Measurements from ENCODE around the gene IL34.
"Not testable (repeated sequence)": the region's sequence is repeated elsewhere in the genome, so short reads cannot be mapped to it uniquely, and the experiment has no call there.

Gene IL34

GRCh38 chr16:70656712-70657263, 10.4 kb downstream of the IL34 start:
- in situ Hi-C loops (cut with MboI; ENCODE audit: low sequenced_read_pairs), result no loop called here

- in situ Hi-C loops (cut with MboI; ENCODE audit: low sequenced_read_pairs), result no loop called here
Measured at GRCh38 chr16:70657956-70658355, 11.6 kb downstream of the IL34 start.

GRCh38 chr16:70658921-70659320, 12.6 kb downstream of the IL34 start:
- in situ Hi-C loops (cut with MboI; ENCODE audit: low sequenced_read_pairs), result no loop called here

DNA sequence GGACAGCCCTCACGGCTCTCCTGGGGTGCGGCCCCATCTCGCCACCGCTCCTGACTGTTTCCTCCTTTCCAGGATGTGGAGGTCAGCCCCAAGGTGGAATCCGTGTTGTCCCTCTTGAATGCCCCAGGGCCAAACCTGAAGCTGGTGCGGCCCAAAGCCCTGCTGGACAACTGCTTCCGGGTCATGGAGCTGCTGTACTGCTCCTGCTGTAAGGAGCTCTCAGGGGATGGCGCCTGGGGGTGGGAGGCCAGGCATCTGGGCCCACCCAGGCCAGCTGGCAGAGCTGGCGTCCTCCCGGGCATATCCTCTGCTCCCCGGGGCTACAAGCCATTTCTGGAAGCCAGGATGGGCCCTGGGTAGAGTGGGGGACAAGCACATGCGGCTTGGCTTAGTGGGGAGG, 13.2 kb downstream of the IL34 start:
- in situ Hi-C loops (cut with MboI; ENCODE audit: low sequenced_read_pairs), result no loop called here

- in situ Hi-C loops (cut with MboI; ENCODE audit: low sequenced_read_pairs), result no loop called here
Measured at GRCh38 chr16:70659953-70660671, 13.8 kb downstream of the IL34 start.

DNA sequence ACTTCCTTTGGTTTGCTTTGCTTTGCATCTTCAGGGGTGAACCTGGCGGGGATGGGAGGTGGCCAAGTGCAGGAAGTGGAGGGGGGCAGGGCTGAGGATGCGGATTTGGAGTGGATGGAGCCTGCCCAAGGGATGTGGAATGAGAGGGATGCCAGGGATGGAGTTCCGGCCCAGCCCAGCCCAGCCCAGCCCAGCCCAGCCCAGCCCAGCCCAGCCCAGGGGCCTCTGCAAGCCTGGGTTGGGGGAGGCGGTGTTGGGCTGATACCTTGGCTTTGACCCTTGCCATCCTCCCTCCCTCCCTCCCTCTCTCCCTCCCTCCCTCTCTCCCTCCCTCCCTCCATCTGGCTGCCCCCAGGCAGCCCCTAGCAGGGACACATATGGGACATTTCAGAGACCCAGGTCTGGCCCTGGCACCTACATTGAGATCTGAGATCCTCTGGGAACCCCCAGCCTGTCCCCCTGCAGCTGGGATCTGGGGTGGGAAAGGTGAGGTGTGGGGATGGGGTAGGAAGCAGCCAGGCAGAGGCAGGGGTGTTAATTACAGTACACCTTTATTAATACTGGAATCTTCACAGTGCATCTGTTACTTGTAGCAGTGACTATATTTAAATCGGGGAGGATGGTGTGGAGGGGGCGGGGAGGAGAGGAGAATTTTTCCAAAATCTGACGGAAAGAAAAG, 14.5 kb downstream of the IL34 start:
- in situ Hi-C loops (cut with MboI; ENCODE audit: low sequenced_read_pairs), result no loop called here

- in situ Hi-C loops (cut with MboI; ENCODE audit: low sequenced_read_pairs), result no loop called here
Measured at GRCh38 chr16:70661534-70661917, 15.2 kb downstream of the IL34 start.

- in situ Hi-C loops (cut with MboI; ENCODE audit: low sequenced_read_pairs), result no loop called here
Measured at GRCh38 chr16:70661918-70662641, 15.7 kb downstream of the IL34 start.

GRCh38 chr16:70662991-70663523, 16.7 kb downstream of the IL34 start:
- in situ Hi-C loops (cut with MboI; ENCODE audit: low sequenced_read_pairs), result no loop called here

DNA sequence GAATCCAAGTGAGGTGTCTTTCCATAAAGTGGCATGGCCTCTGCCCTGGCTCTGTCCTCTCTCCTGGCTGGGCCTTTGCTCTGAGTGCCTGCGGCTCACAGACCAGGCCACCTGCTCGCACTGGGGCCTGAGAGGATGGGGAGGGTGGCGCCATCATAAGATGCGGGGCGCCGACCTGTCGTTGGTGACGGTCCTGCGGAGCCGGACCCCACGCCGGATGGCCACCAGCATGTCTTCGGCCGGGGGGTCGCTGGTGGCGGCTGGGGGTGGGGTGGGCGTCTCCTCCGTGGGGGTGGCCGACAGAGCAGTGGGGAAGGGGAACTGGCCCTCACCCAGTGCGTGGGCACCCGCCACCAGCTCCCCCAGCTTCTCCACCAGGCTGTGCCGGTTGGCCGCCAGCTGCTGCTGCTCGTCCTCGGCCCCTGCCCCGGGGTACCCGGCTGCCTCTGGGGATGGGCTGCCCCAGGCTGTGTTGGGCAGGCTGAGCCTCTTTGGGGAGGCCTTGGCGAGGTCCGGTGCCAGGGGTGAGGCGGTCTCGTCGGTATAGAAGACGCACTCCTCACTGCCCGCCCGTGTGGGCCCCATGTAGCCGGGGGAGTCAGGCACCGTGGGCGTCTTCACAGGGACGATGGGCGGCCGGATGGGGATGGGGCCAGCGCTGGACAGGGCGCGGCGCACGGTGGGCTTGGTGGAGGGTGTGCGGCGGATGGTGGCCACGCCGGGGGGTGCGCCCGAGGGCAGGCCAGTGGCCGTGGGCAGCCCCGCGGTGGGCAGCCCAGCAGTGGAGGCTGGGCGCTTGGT, 17.4 kb downstream of the IL34 start:
- in situ Hi-C loops (cut with MboI; ENCODE audit: low sequenced_read_pairs), result no loop called here

DNA sequence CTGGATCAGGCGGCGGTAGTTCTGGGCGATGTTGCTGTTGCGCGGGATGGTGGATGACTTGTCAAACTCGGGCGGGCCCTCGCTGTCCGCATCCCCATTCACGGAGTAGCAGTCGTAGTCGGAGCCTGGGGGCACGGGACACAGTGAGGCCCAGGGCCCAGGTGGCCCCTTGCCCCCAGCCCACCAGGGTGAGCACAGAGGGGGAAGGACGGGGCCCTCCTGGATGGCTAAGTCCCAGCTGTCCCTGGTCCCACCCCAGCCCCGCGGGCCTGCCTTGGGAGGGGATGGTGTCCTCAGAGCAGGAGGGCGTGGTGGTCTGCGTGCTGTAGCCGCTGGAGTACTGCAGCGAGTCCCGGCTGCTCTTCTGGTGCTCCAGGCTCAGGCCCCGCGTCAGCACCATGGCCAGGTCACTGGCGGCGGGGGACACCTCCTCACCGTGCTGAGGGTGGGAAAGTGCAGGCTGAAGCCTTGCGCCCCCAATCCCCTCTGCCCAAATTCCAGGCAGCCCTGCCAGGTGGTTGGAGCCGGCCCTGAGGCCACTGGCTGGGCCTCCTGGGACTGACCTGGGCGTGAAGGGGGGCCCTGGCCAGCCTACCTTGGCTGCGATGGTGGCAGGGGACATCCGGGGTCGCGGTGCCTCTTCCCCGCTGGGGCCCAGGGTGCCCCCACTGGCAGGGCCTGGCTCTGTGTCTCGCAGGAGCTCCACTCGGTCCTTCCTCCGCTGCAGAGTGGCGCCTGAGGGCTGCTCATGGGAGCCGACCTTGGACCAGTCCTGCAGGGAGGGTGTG, 18.2 kb downstream of the IL34 start:
- in situ Hi-C loops (cut with MboI; ENCODE audit: low sequenced_read_pairs), result no loop called here

GRCh38 chr16:70665113-70665694, 18.8 kb downstream of the IL34 start:
- in situ Hi-C loops (cut with MboI; ENCODE audit: low sequenced_read_pairs), result no loop called here

- in situ Hi-C loops (cut with MboI; ENCODE audit: low sequenced_read_pairs), result no loop called here
Measured at GRCh38 chr16:70665806-70666735, 19.7 kb downstream of the IL34 start.

- in situ Hi-C loops (cut with MboI; ENCODE audit: low sequenced_read_pairs), result no loop called here
Measured at GRCh38 chr16:70670175-70670574, 23.8 kb downstream of the IL34 start.

DNA sequence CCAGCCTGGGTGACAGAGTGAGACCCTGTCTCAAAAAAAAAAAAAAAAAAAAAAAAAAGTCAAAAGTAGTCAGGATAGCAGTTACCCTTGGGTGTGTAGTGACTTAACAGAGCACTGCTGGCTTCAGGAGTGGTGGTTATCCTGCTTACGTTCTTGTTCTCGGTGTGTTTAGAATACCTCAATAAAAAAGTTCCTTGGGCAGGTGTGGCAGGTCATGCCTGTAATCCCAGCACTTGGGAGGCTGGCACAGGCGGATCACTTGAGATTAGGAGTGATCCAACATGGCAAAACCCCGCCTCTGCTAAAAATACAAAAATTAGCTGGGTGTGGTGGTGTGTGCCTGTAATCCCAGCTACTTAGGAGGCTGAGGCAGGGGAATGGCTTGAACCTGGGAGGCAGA, 24.6 kb downstream of the IL34 start:
- in situ Hi-C loops (cut with MboI; ENCODE audit: low sequenced_read_pairs), result not testable (repeated sequence)

DNA sequence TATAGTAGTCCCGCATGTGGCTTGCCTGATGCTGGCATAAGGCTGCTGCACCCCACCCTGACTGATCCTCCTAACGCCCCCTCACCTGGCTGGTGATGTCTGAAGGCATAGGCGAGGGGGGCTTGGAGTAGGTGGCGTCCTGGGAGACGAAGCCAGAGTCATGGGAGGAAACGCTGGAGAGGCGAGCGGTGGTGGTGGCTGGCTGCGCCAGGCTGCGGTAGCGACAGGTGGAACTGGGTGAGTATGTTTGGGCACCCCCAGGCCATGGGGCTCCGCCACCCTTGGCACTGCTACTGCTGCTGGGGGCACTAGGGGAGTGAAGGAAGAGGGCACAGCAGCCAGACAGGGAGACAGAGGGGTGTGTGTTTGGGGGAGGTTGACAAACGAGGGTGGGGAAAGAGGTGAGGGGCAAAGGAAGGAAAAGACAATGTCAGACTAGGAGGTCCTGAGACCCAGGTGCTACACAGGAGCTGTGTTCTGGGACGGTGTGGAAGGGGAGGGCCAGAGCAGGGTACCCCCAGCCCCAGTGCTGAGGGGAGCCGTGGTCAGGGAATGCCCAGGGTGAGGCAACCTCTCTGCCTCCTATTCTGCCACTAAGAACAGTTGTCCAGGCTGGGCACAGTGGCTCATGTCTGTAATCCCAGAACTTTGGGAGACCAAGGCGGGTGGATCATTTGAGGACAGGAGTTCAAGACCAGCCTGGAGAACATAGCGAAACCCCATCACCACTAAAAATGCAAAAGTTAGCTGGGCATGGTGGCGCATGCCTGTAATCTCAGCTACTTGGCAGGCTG, 28.1 kb downstream of the IL34 start:
- in situ Hi-C loops (cut with MboI; ENCODE audit: low sequenced_read_pairs), result no loop called here

DNA sequence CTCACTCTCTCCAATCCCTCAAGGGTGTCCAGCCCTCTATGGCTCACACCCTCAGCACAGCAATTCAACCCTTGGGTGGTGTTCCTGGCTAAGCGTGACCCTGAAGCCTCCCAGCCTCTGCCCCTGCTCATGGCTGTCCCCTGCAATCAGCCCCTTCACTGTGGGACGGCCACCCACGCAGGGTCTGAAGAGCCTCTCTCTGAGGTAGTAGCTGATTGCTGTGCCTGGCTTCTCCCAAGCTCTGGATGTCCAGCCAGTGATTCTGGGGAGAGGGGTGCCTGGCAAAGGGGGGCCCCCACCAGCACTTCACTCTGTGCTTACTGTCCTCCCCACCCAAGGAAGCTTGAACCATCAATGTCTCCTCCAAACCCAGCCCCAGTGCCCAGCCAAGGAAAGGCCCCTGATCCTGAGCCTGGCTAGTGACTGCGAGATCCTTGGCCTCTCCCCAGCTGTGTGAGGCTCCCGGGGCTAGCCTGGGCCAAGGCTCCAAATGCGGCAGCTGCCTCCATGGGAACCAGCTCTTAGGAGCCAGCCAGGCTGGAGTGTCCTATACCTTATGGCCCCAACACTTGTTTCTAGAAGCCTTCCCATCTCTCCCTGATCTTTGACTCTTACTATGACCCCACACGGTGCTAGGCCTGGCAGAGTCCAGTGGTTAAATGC, 29.6 kb downstream of the IL34 start:
- in situ Hi-C loops (cut with MboI; ENCODE audit: low sequenced_read_pairs), result no loop called here

Measured in HL-60/S4 treated with retinoic acid at 250 ng/mL for 4 days and 3 days (cell line).